Brain microvascular endothelial cell (primary cell): ENCODE results near the gene CSNK2A1.
"Not testable (repeated sequence)": the region's sequence is repeated elsewhere in the genome, so short reads cannot be mapped to it uniquely, and the experiment has no call there.

Experiments used
- DNase-seq: peaks from one replicate; pipeline ENCODE4 v3.0.0-alpha.2; 2020
- H3K27ac ChIP-seq: fragments of 250-450 bp; sonication (Bioruptor Pico); 2 replicates; pipeline ENCODE4 v1.5.1; 2020; ENCODE audit warnings: mild to moderate bottlenecking, moderate library complexity
- H3K27me3 ChIP-seq: fragments of 250-450 bp; sonication (Bioruptor Pico); replicated peaks from 2 replicates; pipeline ENCODE4 v1.5.1; 2020; ENCODE audit warnings: mild to moderate bottlenecking
- H3K36me3 ChIP-seq: fragments of 250-450 bp; sonication (Bioruptor Pico); replicated peaks from 2 replicates; pipeline ENCODE4 v1.5.1; 2020; ENCODE audit warnings: mild to moderate bottlenecking
- H3K4me3 ChIP-seq: 2 replicates; pipeline ENCODE4 v1.5.1; 2011; ENCODE audit warnings: low read depth, mild to moderate bottlenecking, control low read depth, low read length, moderate library complexity
- CTCF ChIP-seq: IDR thresholded peaks from 2 replicates; pipeline ENCODE4 v1.5.1; 2011; ENCODE audit warnings: low read depth, mild to moderate bottlenecking, moderate library complexity, low read length, control low read depth, inconsistent platforms; ENCODE audit errors: missing control alignments
- in situ Hi-C: cut with HindIII; loops from 2 replicates; pipeline ENCODE4 v1.10.0; 2017; ENCODE audit warnings: low sequenced_read_pairs, low pct_ligation_motif_present

CSNK2A1 gene

DNA sequence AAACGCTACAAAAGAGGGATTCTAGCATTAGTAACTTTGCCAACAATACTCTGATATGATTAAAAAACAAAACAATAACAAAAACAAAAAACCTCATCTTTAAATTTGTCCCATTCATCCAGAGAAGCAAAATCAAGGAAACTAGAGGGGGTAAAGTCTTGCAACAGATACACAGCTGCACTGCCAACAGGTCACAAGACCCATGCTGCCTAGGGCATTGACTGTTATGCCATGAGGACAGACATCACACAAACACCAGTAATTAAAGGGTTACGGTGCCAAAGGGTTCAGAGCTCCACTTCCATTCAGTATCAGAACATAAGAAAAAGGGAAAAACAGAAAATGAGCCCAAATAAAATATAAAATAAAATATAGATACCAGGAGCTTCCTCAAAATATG lies 82.9 kb downstream of the CSNK2A1 start:
- no peak for DNase-seq
- TF ChIP-seq CTCF, result no peak
- in situ Hi-C loops, result no loop called here
- Histone ChIP-seq H3K4me3 (peak overlapping the region; percentile 83), H3K27me3 (no peaks in the 10 kb centered on the region), H3K36me3 (no peaks in the 10 kb centered on the region), H3K27ac (no peak overlapping the region)

DNA sequence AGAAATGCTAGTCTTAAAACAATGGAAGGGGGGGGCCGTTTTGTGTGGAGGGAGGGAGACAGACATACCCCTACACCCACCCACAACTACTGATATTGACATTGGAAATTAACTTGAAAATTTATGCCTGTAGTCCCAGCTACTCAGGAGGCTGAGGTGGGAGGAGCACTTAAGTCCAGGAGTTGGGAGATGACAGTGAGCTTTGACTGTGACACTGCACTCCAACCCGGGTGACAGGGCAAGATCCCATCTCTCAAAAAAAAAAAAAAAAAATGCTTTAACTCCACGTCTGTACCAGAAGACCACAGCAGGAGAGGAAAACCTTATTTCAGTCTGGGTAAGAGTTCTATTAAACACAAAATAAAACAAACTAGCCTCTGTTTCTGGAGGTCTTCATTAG lies 83.4 kb downstream of the CSNK2A1 start:
- H3K27me3 ChIP-seq, result no peaks in the 10 kb centered on the region
- in situ Hi-C loops, result no loop called here
- no peak overlapping the region for H3K4me3 ChIP-seq
- DNase-seq, result no peak
- H3K36me3 ChIP-seq, result no peaks in the 10 kb centered on the region
- no peak overlapping the region for H3K27ac ChIP-seq
- TF ChIP-seq CTCF, result no peak

DNA sequence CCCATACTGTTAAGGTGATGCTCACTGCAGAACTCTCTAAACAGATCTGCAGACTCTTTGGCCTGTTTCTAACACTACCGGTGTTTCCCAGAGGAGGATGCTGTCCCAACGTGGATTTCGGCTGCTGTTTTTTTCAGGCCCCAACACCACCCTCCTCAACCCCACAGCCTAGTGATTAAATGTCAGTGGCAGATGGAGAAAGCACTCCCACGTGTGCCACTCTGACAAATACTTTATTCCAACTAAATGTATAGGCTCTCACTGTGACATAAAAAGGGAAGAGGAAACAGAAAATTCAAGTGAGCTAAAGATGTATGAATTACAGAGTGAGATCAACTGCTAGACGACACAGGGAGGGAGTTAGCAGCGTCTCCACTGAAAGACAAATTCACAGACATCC lies 84.8 kb downstream of the CSNK2A1 start:
- no peak for DNase-seq
- no peaks in the 10 kb centered on the region for H3K27me3 ChIP-seq
- H3K4me3 ChIP-seq, result no peak overlapping the region
- in situ Hi-C loops, result no loop called here
- H3K36me3 ChIP-seq, result no peaks in the 10 kb centered on the region
- no peak overlapping the region for H3K27ac ChIP-seq
- no peak for TF ChIP-seq CTCF

DNA sequence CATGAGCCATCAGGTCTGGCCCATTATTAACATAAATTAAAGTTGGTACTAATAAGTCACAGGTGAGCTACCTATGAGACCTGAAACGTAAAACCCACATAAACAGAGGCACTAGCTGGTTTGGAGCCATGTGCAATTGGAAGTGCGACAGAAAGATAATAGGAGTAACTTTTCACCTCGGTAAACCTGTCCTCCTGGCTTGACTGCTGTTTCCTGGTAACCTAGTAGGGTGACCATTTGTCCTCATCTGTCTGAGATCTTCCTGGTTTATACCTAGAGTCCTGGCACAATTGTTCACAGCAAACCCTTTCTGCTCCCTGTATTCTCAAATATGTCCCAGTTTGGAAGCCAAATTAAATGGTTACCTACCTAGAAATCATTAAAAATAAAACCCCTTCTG lies 88.6 kb downstream of the CSNK2A1 start:
- H3K27me3 ChIP-seq, result no peaks in the 10 kb centered on the region
- no peak for TF ChIP-seq CTCF
- H3K36me3 ChIP-seq, result no peaks in the 10 kb centered on the region
- in situ Hi-C loops, result no loop called here
- DNase-seq, result no peak
- H3K4me3 ChIP-seq, result no peak overlapping the region
- H3K27ac ChIP-seq, result no peak overlapping the region

DNA sequence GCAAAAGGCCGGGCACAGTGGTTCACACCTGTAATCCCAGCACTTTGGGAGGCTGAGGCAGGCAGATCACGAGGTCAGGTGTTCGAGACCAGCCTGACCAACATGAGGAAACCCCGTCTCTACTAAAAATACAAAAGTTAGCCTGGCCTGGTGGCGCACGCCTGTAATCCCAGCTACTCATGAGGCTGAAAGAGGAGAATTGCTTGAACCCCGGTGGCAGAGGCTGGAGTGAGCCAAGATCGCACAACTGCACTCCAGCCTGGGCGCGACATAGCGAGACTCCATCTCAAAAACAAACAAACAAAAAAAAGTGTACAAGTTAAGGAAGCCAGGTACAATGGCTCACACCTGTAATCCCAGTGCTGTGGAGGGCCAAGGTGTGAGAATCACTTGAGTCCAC lies 91.6 kb downstream of the CSNK2A1 start:
- H3K27me3 ChIP-seq, in situ Hi-C loops, H3K27ac ChIP-seq, DNase-seq, H3K4me3 ChIP-seq, H3K36me3 ChIP-seq: not testable (repeated sequence)

GRCh38 chr20:445514-446336 lies 97.9 kb downstream of the CSNK2A1 start:
- Histone ChIP-seq H3K27me3 (no peaks in the 10 kb centered on the region), H3K36me3 (peaks cover 37% of the 10 kb centered on the region), H3K27ac (no peak overlapping the region), H3K4me3 (no peak overlapping the region)
- no peak for DNase-seq
- TF ChIP-seq CTCF, result no peak
- in situ Hi-C loops, result no loop called here
